NCI-H524 (cell line): ENCODE results near the gene SMAD7.

Experiments used
- DNase-seq, 2 experiments: peaks; one replicate each; lab custom pipeline; 2025; lab: John Stamatoyannopoulos, UW

The SMAD7 gene

DNA sequence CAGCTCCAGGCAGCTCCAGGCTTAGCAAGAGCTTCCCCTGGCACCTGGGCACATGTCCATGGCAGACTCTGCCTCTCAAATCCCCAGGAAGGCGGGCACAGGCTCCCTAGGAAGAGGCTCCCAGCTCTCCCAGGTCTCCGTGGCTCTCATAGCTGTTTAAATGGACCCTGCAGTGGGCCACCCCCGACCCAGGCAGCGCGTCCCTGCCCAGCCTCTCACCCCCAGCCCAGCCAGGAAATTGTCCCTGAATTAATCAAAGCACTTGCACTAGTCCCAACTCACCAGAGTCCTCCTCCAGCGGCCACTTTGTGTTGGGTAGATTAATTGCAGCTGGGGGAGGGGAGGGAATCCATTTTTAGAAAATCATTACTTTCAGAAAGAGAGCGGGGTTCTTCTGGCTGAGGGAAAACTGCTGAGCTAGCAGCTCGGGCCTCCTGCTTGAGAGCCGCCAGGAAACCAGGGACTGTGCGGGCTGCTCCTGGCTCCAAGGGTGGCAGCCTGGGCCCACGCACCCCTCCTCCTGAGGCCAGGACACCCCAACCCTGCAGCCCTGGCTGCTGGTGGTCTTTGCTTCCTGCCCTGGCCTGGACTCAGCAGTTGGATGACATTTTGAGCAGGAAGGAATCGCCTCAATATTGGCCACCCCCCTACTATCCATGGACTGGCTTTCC is 36.0 kb downstream of the SMAD7 start:
- DNase-seq, result no peak

DNA sequence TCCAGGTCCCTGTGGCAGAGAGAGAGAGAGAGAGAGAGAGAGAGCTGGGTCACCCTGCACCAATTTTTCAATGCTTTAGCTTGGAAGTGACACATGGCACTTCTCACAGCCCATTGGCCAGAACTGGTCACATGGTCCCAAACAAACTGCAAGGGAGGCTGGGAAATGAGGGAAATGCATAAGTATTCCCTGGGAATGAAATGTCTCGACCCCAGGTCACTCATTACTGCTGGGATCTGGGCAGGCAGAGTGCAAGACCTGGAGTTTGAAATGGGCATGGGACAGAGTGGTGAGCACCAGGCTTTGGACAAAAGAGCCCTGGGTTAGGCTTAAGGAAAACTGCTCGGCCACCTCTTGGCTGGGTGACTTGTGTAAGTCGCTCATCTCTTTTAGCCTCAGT is 37.0 kb downstream of the SMAD7 start:
- DNase-seq, result no peak

DNA sequence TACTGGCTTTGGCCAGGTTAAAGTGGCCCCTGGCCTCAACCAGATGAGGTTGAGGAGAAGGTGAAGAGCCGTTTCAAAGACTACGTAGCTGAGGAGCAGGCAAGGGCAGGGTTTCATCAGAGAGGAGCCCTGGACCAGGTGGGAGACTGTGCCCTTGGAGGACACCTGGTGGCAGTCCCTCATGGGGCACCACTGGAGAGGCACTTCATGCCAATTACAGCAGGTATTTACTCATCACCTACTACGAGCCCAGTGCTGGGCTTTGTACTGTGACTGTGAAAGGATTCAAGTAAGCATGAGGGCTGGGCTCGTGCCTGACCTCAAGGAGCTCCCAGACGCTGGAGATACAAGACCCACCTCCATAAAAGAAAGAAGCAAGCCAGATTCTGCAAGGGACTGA is 37.6 kb downstream of the SMAD7 start:
- DNase-seq, result no peak

DNA sequence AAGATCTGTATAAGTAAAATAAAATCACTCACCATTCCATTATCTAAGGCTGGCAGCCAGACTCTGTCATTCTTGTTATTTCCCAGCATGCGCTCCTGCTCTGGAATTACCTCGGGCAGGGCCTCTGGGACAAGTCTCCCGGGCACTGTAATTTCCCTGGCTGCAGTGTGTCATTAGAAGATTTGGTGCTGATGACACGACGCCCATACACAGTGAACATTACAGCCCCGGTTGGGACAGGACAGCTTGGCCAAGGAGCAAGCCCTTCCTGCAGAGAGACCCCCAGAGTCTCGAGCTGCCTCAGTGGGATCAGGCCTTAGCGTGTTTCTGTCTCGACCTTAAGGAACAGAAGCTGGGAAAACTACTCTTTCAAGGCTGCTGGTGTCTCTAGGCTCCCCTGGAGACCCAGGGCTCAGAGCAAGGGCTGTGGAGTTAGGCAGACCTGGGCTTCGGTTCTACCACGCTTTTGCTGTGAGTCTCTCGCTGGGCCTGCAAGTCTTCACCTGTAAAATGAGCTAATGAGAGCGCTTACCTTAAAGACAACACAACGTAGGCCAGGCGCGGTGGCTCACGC is 39.7 kb downstream of the SMAD7 start:
- DNase-seq, result no peak

DNA sequence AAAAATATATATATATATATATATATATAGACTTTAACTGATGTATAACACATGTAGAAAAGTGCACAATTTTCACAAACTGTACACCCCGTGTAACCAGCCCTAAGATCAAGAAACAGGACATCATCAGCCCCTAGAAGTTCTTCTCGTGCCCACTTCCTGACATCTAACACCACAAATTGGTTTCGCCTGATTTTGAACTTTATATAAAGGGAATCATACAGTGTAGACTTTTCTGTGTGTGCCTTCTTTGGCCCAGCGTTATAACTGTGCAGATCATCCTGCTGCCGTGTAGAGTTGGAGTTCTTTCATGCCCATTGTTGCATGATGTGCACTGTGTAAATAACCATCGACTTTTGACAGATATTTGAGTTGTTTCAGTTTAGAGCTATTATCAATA is 41.0 kb downstream of the SMAD7 start:
- DNase-seq, result no peak

DNA sequence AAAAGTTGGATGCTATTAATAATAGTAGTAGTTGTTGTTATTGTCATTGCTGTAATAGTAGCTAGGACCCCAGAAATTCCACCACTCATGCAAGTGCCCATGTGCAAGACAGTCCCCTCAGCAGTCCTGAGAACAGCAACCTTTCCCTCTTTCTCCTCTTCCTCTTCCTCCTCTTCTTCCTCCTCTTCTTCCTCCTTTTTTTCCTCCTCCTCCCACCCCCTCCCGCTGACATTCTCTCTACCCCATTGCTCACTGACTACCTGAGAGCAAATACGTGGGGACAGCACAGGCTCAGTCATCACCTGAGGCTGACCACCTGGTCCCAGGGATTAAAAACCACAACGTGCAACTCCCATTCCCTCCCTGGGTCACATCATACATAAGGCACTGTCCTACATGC is 41.8 kb downstream of the SMAD7 start:
- no peak for DNase-seq

DNA sequence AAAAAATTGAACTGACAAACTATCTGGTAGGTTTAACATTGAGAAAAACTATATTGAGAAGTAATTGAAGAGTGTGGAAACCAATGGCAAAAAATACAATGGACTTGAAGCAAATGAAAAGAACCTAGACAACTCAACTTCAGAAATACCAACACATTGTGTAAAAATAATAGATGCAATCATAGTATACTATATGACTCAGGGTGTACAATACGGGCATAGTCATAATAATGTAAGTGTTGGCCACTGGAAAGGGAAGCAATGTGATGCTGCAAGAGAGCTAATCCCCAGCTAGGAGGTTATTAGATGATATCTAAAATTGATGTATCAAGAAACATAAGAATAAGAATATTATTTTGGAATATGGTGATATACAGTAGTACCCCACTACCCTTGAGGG is 45.3 kb downstream of the SMAD7 start:
- no peak for DNase-seq

DNA sequence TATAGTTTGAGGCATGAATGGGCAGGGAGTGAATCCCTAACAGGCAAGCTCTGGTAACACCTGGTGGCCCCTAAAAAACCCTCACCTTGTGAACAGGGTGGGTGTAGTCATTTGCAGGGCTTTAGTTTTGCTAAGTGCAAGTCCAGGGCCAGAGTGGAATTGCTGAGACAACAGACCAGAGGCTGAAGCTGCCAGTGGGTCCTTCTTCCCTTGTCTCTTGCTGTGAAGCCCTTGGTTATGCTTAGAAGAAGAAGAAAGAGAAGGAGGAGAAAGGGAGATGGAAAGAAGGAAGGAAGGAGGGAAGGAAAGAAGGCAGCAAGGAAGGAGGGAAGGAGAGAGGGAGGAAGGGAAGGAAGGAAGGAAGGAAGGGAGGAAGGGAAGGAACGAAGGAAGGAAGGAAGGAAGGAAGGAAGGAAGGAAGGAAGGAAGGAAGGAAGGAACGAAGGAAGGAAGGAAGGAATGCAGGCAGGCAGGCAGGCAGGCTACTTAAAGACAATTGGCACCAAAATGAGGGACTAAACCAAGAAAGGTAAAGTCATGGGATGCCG is 45.8 kb downstream of the SMAD7 start:
- no peak for DNase-seq

DNA sequence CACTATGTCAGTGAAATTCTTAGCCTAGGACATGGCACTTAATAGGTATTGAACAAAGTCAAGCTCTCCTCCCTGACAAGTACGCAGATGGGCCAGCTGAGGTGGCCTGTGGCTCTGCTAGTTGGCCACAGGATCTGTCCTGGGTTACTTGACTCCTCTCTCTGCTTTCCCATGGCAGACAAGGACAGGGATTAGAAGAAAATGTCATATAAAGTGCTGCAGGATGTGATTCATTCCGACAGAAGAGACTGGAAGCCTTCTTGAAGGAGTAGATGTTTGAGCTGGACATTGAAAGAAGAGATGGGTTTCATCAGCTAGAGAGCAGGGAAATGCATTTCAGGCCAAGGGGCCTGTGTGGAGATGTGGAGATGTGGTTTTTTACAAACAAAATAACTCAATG is 46.7 kb downstream of the SMAD7 start:
- DNase-seq, result no peak

DNA sequence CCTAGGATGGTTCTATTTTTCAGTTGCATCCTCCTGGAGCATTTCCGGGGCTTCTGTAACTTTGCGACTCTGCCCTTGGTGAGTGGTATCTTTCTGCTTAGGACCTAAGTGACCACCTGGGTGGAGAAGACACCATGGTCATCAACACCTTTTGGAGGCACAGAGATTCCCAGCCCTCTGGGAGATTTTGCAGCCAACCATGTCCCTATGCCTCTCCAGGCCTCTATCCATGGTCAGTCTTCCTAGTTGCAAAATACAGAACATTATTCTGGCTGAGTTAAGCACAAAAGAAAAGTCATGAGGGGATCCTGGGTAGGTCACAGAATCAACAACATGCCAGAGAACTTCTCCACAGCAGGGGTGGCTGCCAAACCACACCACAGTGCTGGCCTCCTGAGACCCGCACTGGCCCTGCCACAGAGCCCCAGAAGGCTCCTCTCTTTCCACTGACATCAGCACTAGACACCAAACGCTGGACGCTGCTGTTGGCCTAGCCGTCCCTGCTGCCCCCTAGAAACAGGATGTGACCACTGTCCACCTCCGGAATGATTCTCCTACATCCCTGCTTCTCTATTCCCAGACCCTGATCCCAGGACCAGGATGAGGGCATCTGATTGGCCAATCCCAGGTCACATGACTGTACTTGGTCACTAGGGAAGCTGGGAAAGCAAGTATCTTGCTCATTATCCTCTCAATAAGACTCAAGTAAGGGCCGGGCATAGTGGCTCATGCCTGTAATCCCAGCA is 47.7 kb downstream of the SMAD7 start:
- no peak for DNase-seq

DNA sequence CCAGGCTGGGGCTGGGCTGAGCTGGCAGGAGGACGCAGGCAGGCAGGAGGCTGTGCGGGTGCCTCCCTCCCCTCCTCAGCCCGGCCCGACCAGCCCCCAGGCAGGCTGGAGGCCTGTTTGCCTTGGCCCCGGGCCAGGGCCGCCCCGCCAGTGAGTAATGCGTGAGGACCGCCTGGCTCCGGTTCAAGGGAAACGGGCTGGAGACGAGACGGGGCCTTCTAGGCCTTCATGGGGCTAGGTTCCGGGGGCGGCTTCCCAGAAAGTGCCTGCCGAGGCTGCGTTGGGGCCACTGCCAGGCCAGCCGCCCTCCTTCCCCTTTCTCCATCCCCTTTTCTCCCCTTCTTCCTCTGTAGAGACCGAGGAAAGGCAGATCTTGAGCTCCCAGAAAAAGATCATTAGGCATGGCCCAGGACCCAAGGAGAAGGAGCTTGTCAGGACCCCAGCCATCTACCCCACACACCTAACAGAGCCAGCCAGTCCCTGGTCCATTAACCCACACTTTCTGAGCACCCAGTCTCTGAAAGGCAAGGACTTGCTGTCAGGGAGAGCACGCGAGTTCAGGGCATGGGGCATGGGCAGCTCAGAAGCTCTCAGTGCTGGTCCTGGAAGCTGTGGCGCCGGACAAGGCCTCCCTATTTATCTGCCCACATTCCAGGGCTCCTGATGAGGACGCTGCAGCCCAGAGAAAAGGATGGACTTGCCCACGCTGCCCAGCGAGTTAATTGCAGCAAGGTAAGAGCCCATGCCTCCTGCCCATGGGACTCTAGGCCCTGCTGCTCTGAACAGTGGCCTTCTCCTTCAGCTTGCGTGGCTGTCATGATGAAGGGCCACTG is 48.5 kb downstream of the SMAD7 start:
- DNase-seq, result no peak

DNA sequence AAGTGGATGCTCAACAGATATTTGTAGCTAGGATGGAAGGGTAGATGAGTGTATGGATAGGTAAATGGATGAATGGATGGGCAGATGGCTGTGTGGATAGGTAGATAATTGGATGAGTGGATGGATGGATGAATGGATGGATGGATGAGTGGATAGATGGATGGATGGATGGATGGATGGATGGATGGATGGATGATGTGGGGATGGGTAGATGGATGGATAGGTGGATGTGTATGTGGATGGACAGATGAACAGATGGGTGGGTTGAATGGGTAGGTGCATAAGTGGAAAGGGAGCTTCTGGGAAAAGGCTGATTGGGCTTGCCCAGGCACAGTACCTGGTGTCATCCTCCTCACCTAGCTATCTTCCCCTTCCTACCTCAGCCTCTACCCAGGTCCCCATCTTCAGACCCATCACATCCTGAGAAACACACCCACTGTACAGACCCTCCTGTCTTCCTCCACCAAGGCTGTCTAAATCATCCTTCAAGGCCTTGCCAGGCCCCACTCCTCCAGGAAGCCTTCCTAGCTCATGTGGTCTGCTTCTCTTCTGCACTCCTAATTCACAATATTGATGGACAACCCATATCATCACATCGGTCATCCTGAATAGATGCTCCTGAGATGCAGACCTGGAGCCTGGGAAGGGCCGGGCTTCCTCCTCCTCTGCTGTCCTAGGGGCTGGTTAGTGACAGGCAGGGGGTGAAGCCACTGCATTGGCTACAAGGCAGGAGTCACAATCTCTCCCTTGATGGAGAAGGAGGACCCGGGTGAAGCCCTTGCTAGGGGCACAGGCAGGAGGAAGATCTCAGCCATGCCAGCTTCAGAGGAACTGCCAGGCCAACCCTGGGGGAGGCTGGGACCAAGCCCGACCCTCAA is 49.4 kb downstream of the SMAD7 start:
- DNase-seq, result no peak

DNA sequence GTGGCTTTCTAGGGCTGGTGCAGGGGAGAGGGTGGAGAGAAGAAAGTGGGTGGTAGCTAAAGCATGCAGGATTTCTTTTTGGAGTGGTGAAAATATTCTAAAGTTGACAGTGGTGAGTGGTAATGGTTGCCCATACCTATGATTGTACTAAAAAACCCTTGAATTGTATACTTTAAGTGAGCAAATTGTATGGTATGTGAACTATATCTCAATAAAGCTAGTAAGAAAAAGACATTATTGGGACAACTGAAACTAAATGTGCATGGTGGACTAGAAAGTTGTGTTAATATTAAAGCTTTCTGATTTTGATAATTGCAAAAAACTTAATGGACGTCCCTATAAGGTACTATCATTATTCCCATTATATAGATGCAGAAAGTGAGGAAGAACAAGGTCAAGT is 50.3 kb downstream of the SMAD7 start:
- no peak for DNase-seq

DNA sequence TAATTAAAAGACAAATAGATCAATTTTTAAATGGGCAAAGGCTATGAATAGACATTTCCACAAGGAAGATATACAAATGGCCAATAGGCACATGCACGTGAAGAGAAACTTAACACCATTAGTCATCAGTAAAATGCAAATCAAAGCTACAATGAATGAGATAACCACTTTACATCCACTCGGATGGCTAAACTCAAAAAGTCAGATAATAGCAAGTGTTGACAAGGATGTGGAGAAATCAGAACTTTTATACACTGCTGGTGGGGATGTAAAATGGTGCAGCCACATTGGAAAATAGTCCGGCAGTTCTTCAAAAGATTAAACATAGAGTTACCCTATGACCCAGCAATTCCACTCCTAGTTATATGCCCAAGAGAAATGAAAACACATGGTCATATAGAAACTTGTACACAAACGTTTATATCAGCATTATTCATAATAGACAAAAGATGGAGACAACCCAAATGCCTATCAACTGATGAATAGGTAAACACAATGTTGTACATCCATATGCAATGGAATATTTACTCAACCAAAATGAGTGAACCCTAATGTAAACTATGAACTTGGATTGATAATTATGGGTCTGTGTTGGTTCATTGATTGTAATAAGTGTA is 51.1 kb downstream of the SMAD7 start:
- no peak for DNase-seq

DNA sequence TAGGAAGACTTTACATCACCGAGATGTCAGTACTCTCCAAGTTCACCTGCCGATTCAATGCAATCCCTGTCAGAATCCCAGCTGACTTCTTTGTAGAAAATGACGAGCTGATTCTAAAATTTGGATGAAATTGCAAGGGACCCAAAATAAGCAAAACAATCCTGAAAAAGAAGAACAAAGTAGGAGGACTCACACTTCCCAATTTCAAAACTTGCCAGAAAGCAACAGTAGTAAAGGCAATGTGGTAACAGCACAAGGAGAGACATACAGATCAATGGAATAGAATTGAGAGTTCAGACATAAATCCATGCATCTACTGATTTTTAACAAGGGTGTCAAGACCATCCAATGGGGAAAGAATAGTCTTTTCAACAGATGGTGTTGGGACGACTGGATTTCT is 52.2 kb downstream of the SMAD7 start:
- DNase-seq, result no peak

DNA sequence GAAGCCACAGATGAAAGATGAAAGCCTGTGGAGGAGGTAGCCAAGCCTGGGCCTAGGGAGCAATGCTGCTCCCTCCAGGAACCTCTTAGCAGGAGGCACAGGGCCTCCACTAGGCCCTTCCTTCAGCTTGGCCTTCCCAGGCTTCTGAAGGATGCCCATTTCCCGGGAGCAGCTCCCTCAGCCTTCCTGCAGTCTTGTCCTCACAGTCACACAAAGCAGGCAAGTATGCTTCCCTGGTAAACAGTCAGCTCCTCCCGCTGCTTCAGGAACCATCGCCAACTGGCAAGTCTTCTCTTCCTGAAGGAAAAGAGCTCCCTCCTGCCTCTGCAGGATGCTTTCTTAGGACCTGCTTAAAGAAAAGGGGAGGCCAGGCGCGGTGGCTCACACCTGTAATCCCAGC is 53.2 kb downstream of the SMAD7 start:
- DNase-seq, result no peak

DNA sequence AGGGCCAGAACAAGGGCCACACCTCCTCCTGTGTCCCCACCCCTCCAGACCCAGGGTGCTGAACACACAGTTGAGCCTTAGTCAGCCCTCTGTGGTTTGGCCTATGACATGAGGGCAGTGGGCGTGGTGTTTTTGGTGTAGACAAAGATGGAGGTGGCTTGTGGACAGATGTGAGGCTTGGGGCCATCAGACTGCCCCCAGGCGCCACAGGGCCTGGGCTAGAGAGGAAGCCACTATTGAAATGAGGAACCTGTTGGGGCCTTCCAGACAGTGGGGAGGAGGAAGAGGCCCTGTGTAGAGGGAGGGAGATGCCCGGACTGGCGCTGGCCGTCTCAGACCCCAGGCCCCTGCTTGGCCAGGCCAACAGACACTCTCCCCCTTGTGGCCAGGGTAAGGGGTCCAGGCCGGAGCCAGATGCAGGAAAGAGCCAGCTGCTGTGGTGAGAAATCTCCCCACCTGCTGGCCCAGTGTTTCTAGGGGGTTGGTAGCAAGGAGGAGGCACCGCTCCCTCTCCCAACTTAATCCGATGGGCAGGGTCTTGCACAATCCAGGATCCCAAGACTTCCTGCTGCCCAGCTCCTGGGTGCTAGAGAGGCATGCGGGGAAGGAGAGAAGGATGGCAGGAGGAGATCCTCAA is 53.8 kb downstream of the SMAD7 start:
- no peak for DNase-seq

DNA sequence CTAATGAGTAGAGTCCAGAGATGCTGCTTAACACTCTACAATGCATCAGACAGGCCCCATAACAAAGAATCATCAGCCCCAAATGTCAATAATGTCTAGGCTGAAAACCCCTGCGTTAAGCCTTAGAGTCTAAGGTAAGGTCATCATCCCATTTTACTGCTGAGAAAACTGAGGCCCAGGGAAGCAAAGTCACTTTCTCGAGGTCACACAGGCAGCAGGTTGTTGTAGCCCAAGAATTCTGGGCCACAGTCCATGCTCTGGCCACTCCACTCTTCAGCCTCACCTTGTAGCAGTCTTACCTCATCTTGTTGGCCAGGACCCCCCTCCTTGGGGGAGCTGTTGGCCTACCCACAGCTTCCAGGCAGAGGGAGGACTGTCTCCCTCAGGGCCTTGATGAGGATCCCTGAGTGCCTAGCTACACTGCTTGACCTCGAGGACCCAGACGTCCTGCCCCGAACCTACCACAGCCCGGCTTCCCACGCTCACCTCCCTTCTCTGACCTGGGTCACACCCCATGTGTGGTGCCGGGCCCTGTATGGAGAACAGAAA is 54.4 kb downstream of the SMAD7 start:
- no peak for DNase-seq

DNA sequence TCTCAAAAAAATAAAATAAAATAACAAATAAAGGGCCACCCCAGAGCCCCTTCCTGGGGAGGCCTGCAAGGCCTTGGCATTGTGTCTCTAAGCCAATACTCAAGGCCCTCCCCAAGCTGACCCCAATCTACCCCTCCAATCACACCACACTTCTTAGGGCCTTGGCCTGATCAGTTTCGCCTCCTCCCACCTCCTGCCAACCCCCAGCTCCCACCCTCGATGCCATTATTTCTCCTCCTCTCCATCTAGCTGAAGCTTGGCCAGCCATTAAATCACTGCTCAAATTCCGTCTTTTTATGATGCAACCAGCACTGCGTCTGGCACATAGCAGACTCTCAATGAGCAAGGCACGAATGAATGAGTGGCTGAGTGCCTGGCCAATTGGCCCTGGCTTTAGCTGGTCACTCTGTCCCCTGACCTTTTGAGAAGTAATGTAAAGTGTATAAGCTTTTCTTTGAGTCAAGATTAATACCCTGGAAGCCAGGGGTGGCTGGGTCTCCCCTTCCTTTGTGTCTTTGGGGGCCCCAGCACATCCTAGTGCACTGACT is 55.9 kb downstream of the SMAD7 start:
- no peak for DNase-seq
